IPS-20b (cell line): Measurements from ENCODE around the gene CFB.

Experiments
- H3K27ac ChIP-seq: one replicate; pipeline ENCODE4 v1.5.1; 2013; ENCODE audit warnings: low read length
- H3K27me3 ChIP-seq: 2 replicates; pipeline ENCODE4 v1.6.1; 2013; ENCODE audit warnings: mild to moderate bottlenecking, low read length, inconsistent platforms; ENCODE audit not compliant: insufficient read depth
- H3K36me3 ChIP-seq: 2 replicates; pipeline ENCODE4 v1.6.1; 2013; ENCODE audit warnings: low read depth, mild to moderate bottlenecking, inconsistent platforms, low read length, moderate library complexity; ENCODE audit not compliant: insufficient read depth
- H3K4me1 ChIP-seq: 2 replicates; pipeline ENCODE4 v1.6.1; 2013; ENCODE audit warnings: mild to moderate bottlenecking, control low read depth, inconsistent platforms, low read length, moderate library complexity; ENCODE audit not compliant: insufficient read depth
- H3K4me3 ChIP-seq: 2 replicates; pipeline ENCODE4 v1.5.1; 2013; ENCODE audit warnings: mild to moderate bottlenecking, low read length, inconsistent platforms
- H3K9ac ChIP-seq: 2 replicates; pipeline ENCODE4 v1.6.1; 2013; ENCODE audit warnings: low read depth, mild to moderate bottlenecking, inconsistent platforms, low read length, moderate library complexity
- H3K9me3 ChIP-seq: 2 replicates; pipeline ENCODE4 v1.6.1; 2013; ENCODE audit warnings: mild to moderate bottlenecking, low read depth, low read length, inconsistent platforms; ENCODE audit not compliant: insufficient read depth

The CFB gene

GRCh38 chr6:31935021-31935420 is 10.9 kb upstream of the CFB start:
- H3K36me3 ChIP-seq, result no peaks in the 10 kb centered on the region
- no peak overlapping the region for H3K9ac ChIP-seq
- no peak overlapping the region for H3K27ac ChIP-seq
- no peaks in the 10 kb centered on the region for H3K9me3 ChIP-seq
- no peaks in the 10 kb centered on the region for H3K27me3 ChIP-seq
- H3K4me3 ChIP-seq, result no peak overlapping the region
- H3K4me1 ChIP-seq, result no peaks in the 10 kb centered on the region

GRCh38 chr6:31935823-31936222 is 10.1 kb upstream of the CFB start:
- Histone ChIP-seq H3K36me3 (no peaks in the 10 kb centered on the region), H3K27ac (no peak overlapping the region), H3K4me1 (no peaks in the 10 kb centered on the region), H3K4me3 (no peak overlapping the region), H3K27me3 (no peaks in the 10 kb centered on the region), H3K9me3 (no peaks in the 10 kb centered on the region), H3K9ac (no peak overlapping the region)

- H3K4me3 ChIP-seq, result no peak overlapping the region
- H3K36me3 ChIP-seq, result no peaks in the 10 kb centered on the region
- no peaks in the 10 kb centered on the region for H3K4me1 ChIP-seq
- H3K9ac ChIP-seq, result no peak overlapping the region
- no peak overlapping the region for H3K27ac ChIP-seq
- H3K9me3 ChIP-seq, result no peaks in the 10 kb centered on the region
- peaks cover 18% of the 10 kb centered on the region for H3K27me3 ChIP-seq
Observed at GRCh38 chr6:31940256-31940664, 5.6 kb upstream of the CFB start.

- no peak overlapping the region for H3K4me3 ChIP-seq
- H3K4me1 ChIP-seq, result no peaks in the 10 kb centered on the region
- H3K9me3 ChIP-seq, result no peaks in the 10 kb centered on the region
- peaks cover 42% of the 10 kb centered on the region for H3K27me3 ChIP-seq
- no peaks in the 10 kb centered on the region for H3K36me3 ChIP-seq
- no peak overlapping the region for H3K9ac ChIP-seq
- no peak overlapping the region for H3K27ac ChIP-seq
Observed at GRCh38 chr6:31943742-31944141, 2.2 kb upstream of the CFB start.

GRCh38 chr6:31945154-31945506 is 765 bp upstream of the CFB start:
- Histone ChIP-seq H3K4me3 (no peak overlapping the region), H3K36me3 (no peaks in the 10 kb centered on the region), H3K27ac (no peak overlapping the region), H3K27me3 (peaks cover 42% of the 10 kb centered on the region), H3K9me3 (no peaks in the 10 kb centered on the region), H3K4me1 (no peaks in the 10 kb centered on the region), H3K9ac (no peak overlapping the region)

- Histone ChIP-seq H3K9me3 (no peaks in the 10 kb centered on the region), H3K36me3 (peaks cover 8% of the 10 kb centered on the region), H3K27me3 (peaks cover 42% of the 10 kb centered on the region), H3K27ac (no peak overlapping the region), H3K9ac (no peak overlapping the region), H3K4me3 (no peak overlapping the region), H3K4me1 (no peaks in the 10 kb centered on the region)
Observed at GRCh38 chr6:31946370-31946885, 533 bp downstream of the CFB start.

- H3K9me3 ChIP-seq, result no peaks in the 10 kb centered on the region
- peaks cover 15% of the 10 kb centered on the region for H3K36me3 ChIP-seq
- H3K27me3 ChIP-seq, result peaks cover 42% of the 10 kb centered on the region
- H3K27ac ChIP-seq, result no peak overlapping the region
- no peaks in the 10 kb centered on the region for H3K4me1 ChIP-seq
- H3K9ac ChIP-seq, result no peak overlapping the region
- H3K4me3 ChIP-seq, result no peak overlapping the region
Observed at GRCh38 chr6:31947070-31947675, 1.3 kb downstream of the CFB start.

- no peak overlapping the region for H3K4me3 ChIP-seq
- H3K27me3 ChIP-seq, result peaks cover 37% of the 10 kb centered on the region
- H3K36me3 ChIP-seq, result peaks cover 22% of the 10 kb centered on the region
- no peak overlapping the region for H3K9ac ChIP-seq
- H3K9me3 ChIP-seq, result no peaks in the 10 kb centered on the region
- H3K4me1 ChIP-seq, result no peaks in the 10 kb centered on the region
- no peak overlapping the region for H3K27ac ChIP-seq
Observed at GRCh38 chr6:31947864-31948263, 2.0 kb downstream of the CFB start.

- Histone ChIP-seq H3K4me3 (no peak overlapping the region), H3K36me3 (peaks cover 26% of the 10 kb centered on the region), H3K9ac (no peak overlapping the region), H3K27ac (no peak overlapping the region), H3K9me3 (no peaks in the 10 kb centered on the region), H3K27me3 (peaks cover 32% of the 10 kb centered on the region), H3K4me1 (no peaks in the 10 kb centered on the region)
Observed at GRCh38 chr6:31948306-31948705, 2.4 kb downstream of the CFB start.

GRCh38 chr6:31948753-31949413 is 3.0 kb downstream of the CFB start:
- Histone ChIP-seq H3K9ac (no peak overlapping the region), H3K27ac (no peak overlapping the region), H3K4me3 (no peak overlapping the region), H3K36me3 (peaks cover 32% of the 10 kb centered on the region), H3K4me1 (no peaks in the 10 kb centered on the region), H3K27me3 (peaks cover 31% of the 10 kb centered on the region), H3K9me3 (no peaks in the 10 kb centered on the region)

- Histone ChIP-seq H3K27ac (no peak overlapping the region), H3K36me3 (peaks cover 44% of the 10 kb centered on the region), H3K4me1 (no peaks in the 10 kb centered on the region), H3K4me3 (no peak overlapping the region), H3K9me3 (no peaks in the 10 kb centered on the region), H3K9ac (no peak overlapping the region), H3K27me3 (peaks cover 26% of the 10 kb centered on the region)
Observed at GRCh38 chr6:31949926-31950548, 4.1 kb downstream of the CFB start.
